OCI-LY1 (cell line): ENCODE data around the gene DAZAP1.

Experiments
- H2AFZ ChIP-seq: fragments of 200-600 bp; sonication (generic), shearing (Covaris generic); 2 replicates; pipeline ENCODE4 v1.6.0; 2014; ENCODE audit warnings: antibody characterized with exemption, mild to moderate bottlenecking, low read length
- H3F3A ChIP-seq: fragments of 200-600 bp; sonication (generic), shearing (Covaris generic); 2 replicates; pipeline ENCODE4 v1.6.0; 2014; ENCODE audit warnings: mild to moderate bottlenecking, antibody characterized with exemption, low read length, moderate library complexity; ENCODE audit not compliant: insufficient read depth
- H3K27ac ChIP-seq: fragments of 200-600 bp; sonication (generic); 2 replicates; pipeline ENCODE4 v1.5.1; 2014; ENCODE audit warnings: low read length, mixed run types, mild to moderate bottlenecking, low read depth; ENCODE audit not compliant: poor library complexity, severe bottlenecking
- H3K27me3 ChIP-seq: fragments of 200-600 bp; sonication (generic); 2 replicates; pipeline ENCODE4 v1.6.0; 2014; ENCODE audit warnings: antibody characterized with exemption, mild to moderate bottlenecking, low read length, moderate library complexity; ENCODE audit not compliant: insufficient read depth
- H3K36me3 ChIP-seq: fragments of 200-600 bp; sonication (generic); 2 replicates; pipeline ENCODE4 v1.6.1; 2014; ENCODE audit warnings: mild to moderate bottlenecking, antibody characterized with exemption, low read length, moderate library complexity, mixed read lengths; ENCODE audit not compliant: insufficient read depth
- H3K4me1 ChIP-seq: fragments of 200-600 bp; sonication (generic); 2 replicates; pipeline ENCODE4 v1.5.1; 2014; ENCODE audit warnings: mild to moderate bottlenecking, low read length, moderate library complexity; ENCODE audit not compliant: insufficient read depth, severe bottlenecking
- H3K4me2 ChIP-seq: fragments of 200-600 bp; sonication (generic), shearing (Covaris generic); 2 replicates; pipeline ENCODE4 v1.6.1; 2014; ENCODE audit warnings: low read length
- H3K4me3 ChIP-seq: fragments of 200-600 bp; sonication (generic); 2 replicates; pipeline ENCODE4 v1.5.1; 2014; ENCODE audit warnings: low read length, low read depth, mild to moderate bottlenecking, mixed read lengths; ENCODE audit not compliant: poor library complexity, severe bottlenecking
- H3K79me2 ChIP-seq: fragments of 200-600 bp; shearing (Covaris generic); 2 replicates; pipeline ENCODE4 v1.6.1; 2016; ENCODE audit warnings: mixed run types, low read length, mixed read lengths; ENCODE audit not compliant: insufficient read depth
- H3K9ac ChIP-seq: fragments of 200-600 bp; sonication (generic), shearing (Covaris generic); 2 replicates; pipeline ENCODE4 v1.6.1; 2014; ENCODE audit warnings: mild to moderate bottlenecking, low read length, mixed read lengths
- H3K9me2 ChIP-seq: fragments of 200-600 bp; sonication (generic), shearing (Covaris generic); 2 replicates; pipeline ENCODE4 v1.6.1; 2014; ENCODE audit warnings: low read depth, mild to moderate bottlenecking, low read length, mixed read lengths
- H3K9me3 ChIP-seq: fragments of 200-600 bp; shearing (Covaris generic); 2 replicates; pipeline ENCODE4 v1.6.1; 2014; ENCODE audit warnings: low read length, mixed read lengths
- H4K20me1 ChIP-seq: fragments of 200-600 bp; sonication (generic), shearing (Covaris generic); 2 replicates; pipeline ENCODE4 v1.6.0; 2016; ENCODE audit warnings: mild to moderate bottlenecking, low read length; ENCODE audit not compliant: insufficient read depth
- EZH2 ChIP-seq: fragments of 200-600 bp; sonication (generic), shearing (Covaris generic); IDR thresholded peaks from 2 replicates; pipeline ENCODE4 v1.8.0; 2017; ENCODE audit warnings: borderline replicate concordance, mixed run types, mild to moderate bottlenecking, antibody characterized with exemption, low read length, moderate library complexity, mixed read lengths
- TF ChIP-seq, protein P1 (sequence below): fragments of 200-600 bp; sonication (generic), shearing (Covaris generic); IDR thresholded peaks from 2 replicates; pipeline ENCODE4 v1.5.1; 2017; ENCODE audit warnings: mild to moderate bottlenecking, antibody characterized with exemption, low read length, moderate library complexity, mixed read lengths

DAZAP1 gene

DNA sequence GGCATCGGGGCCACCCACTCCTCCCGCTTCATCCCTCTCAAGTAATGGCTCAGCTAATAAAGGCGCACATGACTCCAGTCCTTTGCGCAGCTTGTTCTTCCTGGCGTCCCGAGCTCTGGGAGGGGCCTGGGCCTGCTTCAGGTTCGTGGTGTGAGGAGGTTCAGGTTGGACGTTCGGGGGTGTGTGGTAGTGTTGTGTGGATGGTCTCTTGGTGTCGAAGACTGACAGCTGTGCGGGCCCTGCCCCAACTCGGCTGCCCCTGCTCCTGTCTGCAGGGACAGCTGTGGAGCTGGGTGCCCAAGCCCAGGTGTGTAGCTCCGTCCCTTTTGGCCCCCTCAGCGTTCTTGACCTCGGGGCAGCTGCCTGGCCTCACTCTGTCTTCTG lies 33.0 kb downstream of the DAZAP1 start:
- peaks cover 11% of the 10 kb centered on the region; the same call in 1 of the 2 replicates for H3F3A ChIP-seq
- peak overlapping the region; percentile 74 for H3K4me2 ChIP-seq
- H3K36me3 ChIP-seq, result peaks cover 45% of the 10 kb centered on the region
- peak overlapping the region; percentile 54; the same call in 1 of the 2 replicates for H3K9ac ChIP-seq
- H3K4me1 ChIP-seq, result peaks cover 52% of the 10 kb centered on the region
- no peaks in the 10 kb centered on the region for H4K20me1 ChIP-seq
- H3K4me3 ChIP-seq, result peak overlapping the region; percentile 73
- H3K27ac ChIP-seq, result peak overlapping the region; percentile 14
- no peaks in the 10 kb centered on the region for H3K9me3 ChIP-seq
- no peak overlapping the region for H2AFZ ChIP-seq
- TF ChIP-seq, protein P1, sequence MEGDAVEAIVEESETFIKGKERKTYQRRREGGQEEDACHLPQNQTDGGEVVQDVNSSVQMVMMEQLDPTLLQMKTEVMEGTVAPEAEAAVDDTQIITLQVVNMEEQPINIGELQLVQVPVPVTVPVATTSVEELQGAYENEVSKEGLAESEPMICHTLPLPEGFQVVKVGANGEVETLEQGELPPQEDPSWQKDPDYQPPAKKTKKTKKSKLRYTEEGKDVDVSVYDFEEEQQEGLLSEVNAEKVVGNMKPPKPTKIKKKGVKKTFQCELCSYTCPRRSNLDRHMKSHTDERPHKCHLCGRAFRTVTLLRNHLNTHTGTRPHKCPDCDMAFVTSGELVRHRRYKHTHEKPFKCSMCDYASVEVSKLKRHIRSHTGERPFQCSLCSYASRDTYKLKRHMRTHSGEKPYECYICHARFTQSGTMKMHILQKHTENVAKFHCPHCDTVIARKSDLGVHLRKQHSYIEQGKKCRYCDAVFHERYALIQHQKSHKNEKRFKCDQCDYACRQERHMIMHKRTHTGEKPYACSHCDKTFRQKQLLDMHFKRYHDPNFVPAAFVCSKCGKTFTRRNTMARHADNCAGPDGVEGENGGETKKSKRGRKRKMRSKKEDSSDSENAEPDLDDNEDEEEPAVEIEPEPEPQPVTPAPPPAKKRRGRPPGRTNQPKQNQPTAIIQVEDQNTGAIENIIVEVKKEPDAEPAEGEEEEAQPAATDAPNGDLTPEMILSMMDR, result no peak
- TF ChIP-seq EZH2, result no peak
- peaks cover 14% of the 10 kb centered on the region for H3K79me2 ChIP-seq
- H3K27me3 ChIP-seq, result no peaks in the 10 kb centered on the region
- no peaks in the 10 kb centered on the region for H3K9me2 ChIP-seq

DNA sequence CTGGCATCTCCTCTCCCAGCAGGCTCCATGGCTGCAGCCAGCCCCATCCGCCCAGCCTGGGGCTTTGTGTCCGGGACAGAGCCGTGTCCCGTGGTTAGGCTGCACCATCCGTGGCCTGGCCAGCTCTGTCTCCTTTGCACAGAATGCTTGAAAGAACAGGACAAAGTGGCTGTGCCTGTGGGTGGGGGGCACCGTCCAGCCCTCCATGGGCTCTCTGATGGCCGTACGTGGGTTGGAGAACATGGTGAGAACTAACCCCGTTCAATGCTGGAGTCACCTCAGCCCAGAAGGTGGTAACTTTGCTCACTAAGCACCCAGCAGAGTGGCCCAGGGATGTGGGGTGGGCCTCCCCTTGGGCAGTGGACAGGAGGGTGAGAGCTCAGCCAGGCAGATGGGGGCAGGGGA lies 33.6 kb downstream of the DAZAP1 start:
- H3K9ac ChIP-seq, result no peak overlapping the region
- no peaks in the 10 kb centered on the region for H4K20me1 ChIP-seq
- TF ChIP-seq, protein P1, result no peak
- TF ChIP-seq EZH2, result no peak
- peaks cover 40% of the 10 kb centered on the region for H3K36me3 ChIP-seq
- H3K4me3 ChIP-seq, result peak overlapping the region; percentile 73
- H3K27me3 ChIP-seq, result no peaks in the 10 kb centered on the region
- H3K27ac ChIP-seq, result peak overlapping the region; percentile 2
- peaks cover 52% of the 10 kb centered on the region for H3K4me1 ChIP-seq
- peaks cover 11% of the 10 kb centered on the region; the same call in 1 of the 2 replicates for H3F3A ChIP-seq
- no peaks in the 10 kb centered on the region for H3K9me3 ChIP-seq
- H2AFZ ChIP-seq, result no peak overlapping the region
- H3K4me2 ChIP-seq, result peak overlapping the region; percentile 74; the same call in 1 of the 2 replicates
- peaks cover 14% of the 10 kb centered on the region for H3K79me2 ChIP-seq
- no peaks in the 10 kb centered on the region for H3K9me2 ChIP-seq

DNA sequence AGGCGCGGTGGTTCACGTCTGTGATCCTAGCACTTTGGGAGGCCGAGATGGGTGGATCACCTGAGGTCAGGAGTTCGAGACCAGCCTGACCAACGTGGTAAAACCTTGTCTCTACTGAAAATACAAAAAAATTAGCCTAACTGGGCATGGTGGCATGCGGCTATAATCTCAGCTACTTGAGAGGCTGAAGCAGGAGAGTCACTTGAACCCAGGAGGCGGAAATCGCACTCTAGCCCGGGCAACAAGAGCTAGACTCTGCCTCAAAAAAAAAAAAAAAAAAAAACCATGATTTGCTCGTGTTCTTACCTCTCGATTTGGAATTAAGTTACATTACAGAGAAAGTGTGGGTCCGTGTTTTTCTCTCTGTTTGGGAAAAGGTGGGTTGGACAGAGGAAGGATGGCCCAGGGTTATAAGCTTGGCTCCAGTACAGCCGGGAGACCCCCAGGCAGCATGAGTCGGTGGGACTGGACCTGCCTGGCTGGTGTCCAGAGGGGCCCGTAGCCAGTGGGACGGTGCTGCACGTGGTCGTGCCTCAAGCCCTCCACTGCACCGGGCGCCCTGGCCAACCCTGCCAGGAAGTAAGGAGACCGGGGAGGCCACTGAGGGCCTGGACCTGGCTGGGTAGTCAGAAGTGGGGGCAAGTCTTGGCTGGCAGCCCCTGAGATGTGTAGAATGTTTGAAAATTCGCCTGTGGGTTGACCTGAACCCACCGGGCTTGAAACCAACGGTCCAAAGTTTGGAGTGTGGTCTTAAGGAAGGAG lies 34.5 kb downstream of the DAZAP1 start:
- Histone ChIP-seq H3K36me3 (peaks cover 40% of the 10 kb centered on the region), H3K79me2 (peaks cover 14% of the 10 kb centered on the region), H3K27me3 (no peaks in the 10 kb centered on the region; the same call in 1 of the 2 replicates), H4K20me1 (no peaks in the 10 kb centered on the region), H3K9me3 (no peaks in the 10 kb centered on the region), H3K27ac (no peak overlapping the region), H3K4me3 (no peak overlapping the region), H3K9ac (no peak overlapping the region), H3K9me2 (no peaks in the 10 kb centered on the region), H2AFZ (no peak overlapping the region), H3K4me1 (peaks cover 52% of the 10 kb centered on the region), H3F3A (0 out of 2 replicates have a peak, but pooled peaks cover 8% of the 10 kb centered on the region), H3K4me2 (no peak overlapping the region)
- TF ChIP-seq EZH2, result no peak
- TF ChIP-seq, protein P1, result no peak
